Adipose tissue (tissue), 3 donors: ENCODE data around the gene CD58. TPM values are rescaled to one million over a fixed set of nuclear protein-coding genes. Genes with fewer than 3 reads are reported as not detected.

Experiments
- H3K27ac ChIP-seq: one replicate; pipeline ENCODE4 v1.5.1; 2013; ENCODE audit warnings: low read depth, low read length
- WGBS, 3 donors: extraction: QIAGEN DNeasy Blood & Tissue Kit; methylation state at CpG; one replicate each; pipeline ENCODE4 v1.1.7; 2013; 5-methylcytosine and 5-hydroxymethylcytosine counted together
- polyA plus RNA-seq, 3 donors: library from polyadenylated mRNA; stranded (reverse); fragments of 200-250 nt; gene quantifications; one replicate each; pipeline ENCODE4 v1.2.3, GENCODE V29; 2013
- donor health status: healthy with polysubstance abuse.
- donor health status: Bipolar disorder and iron deficiency.
- donor health status: healthy.

Gene CD58
- polyA plus RNA-seq, 3 donors: 5.6 to 24.0 (median 19.0) TPM

GRCh38 chr1:116465845-116466685 is 104.8 kb downstream of the CD58 start:
- H3K27ac ChIP-seq: no peak overlapping the region
- WGBS, 3 donors: 57 to 77% (median 67%) methylated on average over 10 of the region's 10 CpGs

DNA sequence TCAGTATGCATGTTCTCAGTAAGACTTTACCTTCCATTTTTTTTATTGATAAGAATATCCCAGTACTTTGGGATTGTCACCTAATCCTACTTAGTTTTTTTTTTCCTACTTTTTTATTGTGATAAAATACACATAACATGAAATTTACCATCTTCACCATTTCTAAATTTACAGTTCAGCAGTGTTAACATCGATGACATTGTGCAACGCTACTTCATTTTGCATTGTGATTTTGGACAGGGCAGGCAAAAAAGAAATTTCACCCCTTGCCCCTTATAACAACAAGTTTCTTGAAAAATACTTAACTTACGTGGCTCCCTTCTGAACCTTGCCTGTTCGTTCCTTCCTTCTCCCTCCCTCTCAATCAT is 105.4 kb downstream of the CD58 start:
- WGBS, 3 donors: 76 to 82% (median 76%) methylated on average over 4 of the region's 4 CpGs

More for the DNA sequence above, 105.4 kb downstream of the CD58 start:
- H3K27ac ChIP-seq: no peak overlapping the region

Other genes starting within 250 kb of the CD58 start
- gene ATP1A1, start 197.8 kb downstream of the CD58 start, polyA plus RNA-seq: 100 to 1,000 TPM in 2 of 3 donors, 10 to 100 TPM in 1; 90.4 to 328 (median 159) TPM
- 1 to 10 TPM; 1.0 to 1.9 (median 1.1) TPM for gene IGSF3, start 96.7 kb upstream of the CD58 start, polyA plus RNA-seq
- gene CD2, start 183.4 kb upstream of the CD58 start, polyA plus RNA-seq: 1 to 10 TPM; 1.2 to 3.3 (median 1.8) TPM